ENCODE results near the gene ULK3. TPM values are rescaled to one million over a fixed set of nuclear protein-coding genes. Genes with fewer than 3 reads are reported as not detected.

ULK3 gene
- total and polyA plus RNA-seq, 10 of the 15 experiments (the other 5 are each of a cell fraction or from before 2014, with no cell fraction given) = 0.64 to 38.8 (median 27.1) TPM

- TF ChIP-seq STAT1 (conservative IDR thresholded peaks at IDR 0.05) (peak; percentile 76; the same call in 1 of the 2 replicates), SPI1 (IDR thresholded peaks at IDR 0.05; ENCODE audit: borderline replicate concordance, insufficient read depth, low read depth, low read length) (no peak), RB1 (IDR thresholded peaks at IDR 0.05; ENCODE audit: borderline replicate concordance) (peak; percentile 89), SIX5 (IDR thresholded peaks at IDR 0.05; ENCODE audit: low read depth, low read length, severe bottlenecking) (no peak), NR2C2 (IDR thresholded peaks at IDR 0.05; ENCODE audit: borderline replicate concordance, control insufficient read depth, insufficient read length, low read depth) (no peak), ZNF24 (IDR thresholded peaks at IDR 0.05) (peak; percentile 67), GATAD2B (conservative IDR thresholded peaks at IDR 0.05; ENCODE audit: low read depth) (peak; percentile 98), JUND (IDR thresholded peaks at IDR 0.05; ENCODE audit: low read depth, low read length) (no peak), SREBF1 (IDR thresholded peaks at IDR 0.05; ENCODE audit: low read length) (no peak), RELA (IDR thresholded peaks at IDR 0.05; ENCODE audit: borderline replicate concordance, partially characterized antibody) (peak; percentile 57), NKRF (conservative IDR thresholded peaks at IDR 0.05) (peak; percentile 77), NFIC (IDR thresholded peaks at IDR 0.05; ENCODE audit: low read depth, low read length) (no peak), MEF2A (IDR thresholded peaks at IDR 0.05; ENCODE audit: insufficient read depth, low read depth, low read length) (peak; percentile 37; the same call in 1 of the 2 replicates), CUX1 (IDR thresholded peaks at IDR 0.05; ENCODE audit: insufficient replicate concordance, low read depth, low read length) (no peak), EZH2 (IDR thresholded peaks at IDR 0.05; ENCODE audit: borderline replicate concordance, control insufficient read depth, low read depth, low read length) (no peak), NRF1 (conservative IDR thresholded peaks at IDR 0.05; ENCODE audit: low read depth, low read length) (no peak), FOXM1 (IDR thresholded peaks at IDR 0.05; ENCODE audit: low read depth, low read length) (no peak), SUPT20H (IDR thresholded peaks at IDR 0.05; ENCODE audit: borderline replicate concordance, control insufficient read depth, low read depth, low read length) (no peak)
Observed at GRCh38 chr15:74842581-74843444, at the start of gene ULK3 (continued).

All from GM12878 (cell line).